HG03469 (cell line): Measurements from ENCODE around the gene EHBP1.

ENCODE experiments used
- ATAC-seq: cut with Tn5 transposase; IDR thresholded peaks from one replicate; pipeline ENCODE4 v1.9.1; 2021; ENCODE audit warnings: mild to moderate bottlenecking, moderate library complexity, moderate number of reproducible peaks; ENCODE audit not compliant: unreplicated experiment

Gene EHBP1

GRCh38 chr2:63047321-63048279 lies 342.1 kb downstream of the EHBP1 start:
- no peak for ATAC-seq

GRCh38 chr2:63048367-63049171 lies 343.1 kb downstream of the EHBP1 start:
- no peak for ATAC-seq

GRCh38 chr2:63049211-63049969 lies 343.9 kb downstream of the EHBP1 start:
- no peak for ATAC-seq

- ATAC-seq: no peak
Observed at GRCh38 chr2:63049970-63050333, 344.4 kb downstream of the EHBP1 start.

GRCh38 chr2:63050334-63051041 lies 345.0 kb downstream of the EHBP1 start, which contains the start of gene OTX1:
Gene OTX1 (plus strand): TSS chr2:63050830. CDS start chr2:63052991, 2,161 bp downstream.
- peak; percentile 70 for ATAC-seq

- ATAC-seq: no peak
Observed at GRCh38 chr2:63051042-63051794, 345.7 kb downstream of the EHBP1 start.

GRCh38 chr2:63051795-63052333 lies 346.4 kb downstream of the EHBP1 start:
- ATAC-seq: no peak

GRCh38 chr2:63052411-63053080 lies 347.0 kb downstream of the EHBP1 start:
- ATAC-seq: no peak

- ATAC-seq: no peak
Observed at GRCh38 chr2:63053081-63053888, 347.8 kb downstream of the EHBP1 start.

GRCh38 chr2:63053889-63054602 lies 348.5 kb downstream of the EHBP1 start:
- ATAC-seq: no peak

- ATAC-seq: no peak
Observed at GRCh38 chr2:63054841-63055225, 349.3 kb downstream of the EHBP1 start.

GRCh38 chr2:63055226-63056106 lies 350.0 kb downstream of the EHBP1 start:
- ATAC-seq: no peak

GRCh38 chr2:63056107-63057050 lies 350.9 kb downstream of the EHBP1 start:
- ATAC-seq: no peak

- ATAC-seq: no peak
Observed at GRCh38 chr2:63057249-63058143, 352.0 kb downstream of the EHBP1 start.
